CD8-positive, alpha-beta memory T cell (primary cell): ENCODE data around the gene TRPM3. TPM values are rescaled to one million over a fixed set of nuclear protein-coding genes. Genes with fewer than 3 reads are reported as not detected.
A peak's percentile ranks its signal among the peaks of the same experiment; 100 is the strongest.

Source experiments
- CTCF ChIA-PET: fragments of 350-600 bp; sonication (Branson Sonifier 250); formaldehyde crosslinking; loops from one replicate; lab custom pipeline; 2021; ENCODE audit warnings: antibody characterized with exemption; lab: Charles Lee
- POLR2A ChIA-PET: fragments of 350-600 bp; sonication (Branson Sonifier 250); formaldehyde crosslinking; loops from one replicate; lab custom pipeline; 2021; ENCODE audit warnings: antibody characterized with exemption; lab: Charles Lee
- DNase-seq, 5 donors: peaks; one replicate each; pipeline versions ENCODE4 v3.0.0 to v3.0.0-alpha.2; 2020 to 2022; ENCODE audit warnings: mixed read lengths in 1 of 5
- H3K27ac ChIP-seq: one replicate; pipeline ENCODE4 v1.7.0; 2013; ENCODE audit warnings: low read depth, mild to moderate bottlenecking, low read length, moderate library complexity
- H3K27me3 ChIP-seq: 2 replicates; pipeline ENCODE4 v1.7.0; 2013; ENCODE audit warnings: low read length, mild to moderate bottlenecking; ENCODE audit not compliant: insufficient read depth, poor library complexity, severe bottlenecking
- H3K36me3 ChIP-seq: 2 replicates; pipeline ENCODE4 v1.7.0; 2013; ENCODE audit warnings: mild to moderate bottlenecking, low read length, moderate library complexity; ENCODE audit not compliant: insufficient read depth
- H3K4me1 ChIP-seq: 2 replicates; pipeline ENCODE4 v1.7.0; 2013; ENCODE audit warnings: mild to moderate bottlenecking, low read length, moderate library complexity; ENCODE audit not compliant: insufficient read depth
- H3K4me3 ChIP-seq: 2 replicates; pipeline ENCODE4 v1.7.0; 2013; ENCODE audit warnings: mild to moderate bottlenecking, low read length
- H3K9me3 ChIP-seq: 2 replicates; pipeline ENCODE4 v1.7.0; 2013; ENCODE audit warnings: mild to moderate bottlenecking, low read length
- H3K27ac Mint-ChIP-seq, 8 donors: one replicate each; pipeline ENCODE4 v1.8.0; 2020 to 2021; ENCODE audit warnings: mixed read lengths in 8 of 8, mild to moderate bottlenecking in 6 of 8, inconsistent platforms in 3 of 8, moderate library complexity in 3 of 8
- H3K27me3 Mint-ChIP-seq, 2 donors: one replicate each; pipeline ENCODE4 v1.8.0; 2020 to 2021; ENCODE audit warnings: mixed read lengths in 2 of 2, mild to moderate bottlenecking in 1 of 2, moderate library complexity in 1 of 2
- H3K36me3 Mint-ChIP-seq, 3 donors: one replicate each; pipeline ENCODE4 v1.8.0; 2020 to 2021; ENCODE audit warnings: mixed read lengths in 3 of 3, inconsistent platforms in 1 of 3, mild to moderate bottlenecking in 1 of 3
- H3K4me1 Mint-ChIP-seq, 3 donors: one replicate each; pipeline ENCODE4 v1.8.0; 2020 to 2021; ENCODE audit warnings: mixed read lengths in 3 of 3, inconsistent platforms in 1 of 3, mild to moderate bottlenecking in 1 of 3
- H3K4me3 Mint-ChIP-seq, 7 donors: one replicate each; pipeline ENCODE4 v1.8.0; 2020 to 2021; ENCODE audit warnings: mixed read lengths in 7 of 7, mild to moderate bottlenecking in 6 of 7, moderate library complexity in 4 of 7, inconsistent platforms in 2 of 7
- H3K9me3 Mint-ChIP-seq, 5 donors: one replicate each; pipeline ENCODE4 v1.8.0; 2020 to 2022; ENCODE audit warnings: mixed read lengths in 5 of 5, mild to moderate bottlenecking in 3 of 5, moderate library complexity in 2 of 5, inconsistent platforms in 1 of 5
- polyA plus RNA-seq: library from polyadenylated mRNA; unstranded; fragments of 300-500 nt; fragmentation: Illumina TruSeq; gene quantifications from one replicate; pipeline ENCODE4 v1.2.3, GENCODE V29; 2021
- total RNA-seq, 2 experiments: library from RNA; stranded (reverse); gene quantifications; one replicate each; pipeline ENCODE4 v1.2.3, GENCODE V29; 2021

Gene TRPM3
- total and polyA plus RNA-seq, 3 experiments from 2014 or later: not detected

GRCh38 chr9:70492319-70492777 is 629.1 kb downstream of the TRPM3 start:
- Histone ChIP-seq H3K36me3 (no peaks in the 10 kb centered on the region), H3K9me3 (no peaks in the 10 kb centered on the region), H3K4me3 (no peak overlapping the region), H3K27me3 (no peaks in the 10 kb centered on the region), H3K27ac (no peak overlapping the region), H3K4me1 (peaks cover 5% of the 10 kb centered on the region)
- H3K27ac Mint-ChIP-seq: peak overlapping the region in 1 of 8 donors; percentile 14
- peaks cover 12 to 22% (median 21%) of the 10 kb centered on the region in 3 donors for H3K4me1 Mint-ChIP-seq
- DNase-seq: no peak
- CTCF ChIA-PET: no interaction called here
- no peaks in the 10 kb centered on the region for H3K9me3 Mint-ChIP-seq
- peak overlapping the region in 3 of 7 donors; percentile 24 to 71 (median 28) for H3K4me3 Mint-ChIP-seq
- H3K27me3 Mint-ChIP-seq: peaks cover 0 to 4% of the 10 kb centered on the region in 2 donors
- H3K36me3 Mint-ChIP-seq: peaks cover 0 to under 1% (median 0%) of the 10 kb centered on the region in 3 donors
- POLR2A ChIA-PET: interaction anchor here (0.6 kb wide), 1 partner anchor 70 kb away, joined by 7 read pairs; no protein-coding TSS in a partner anchor

- DNase-seq: no peak
- ChIA-PET CTCF (interaction anchor here (0.6 kb wide), 1 partner anchor 65 kb away, joined by 3 read pairs; no protein-coding TSS in a partner anchor), POLR2A (interaction anchor here (0.6 kb wide), 1 partner anchor 70 kb away, joined by 7 read pairs; no protein-coding TSS in a partner anchor)
- Mint-ChIP-seq H3K27ac (no peak overlapping the region), H3K4me3 (peak overlapping the region in 3 of 7 donors; percentile 24 to 71 (median 28)), H3K4me1 (peaks cover 12 to 22% (median 21%) of the 10 kb centered on the region in 3 donors), H3K36me3 (no peaks in the 10 kb centered on the region), H3K9me3 (no peaks in the 10 kb centered on the region), H3K27me3 (peaks cover 0 to 4% of the 10 kb centered on the region in 2 donors)
- Histone ChIP-seq H3K4me1 (peaks cover 5% of the 10 kb centered on the region), H3K27ac (no peak overlapping the region), H3K9me3 (no peaks in the 10 kb centered on the region), H3K4me3 (no peak overlapping the region), H3K36me3 (no peaks in the 10 kb centered on the region), H3K27me3 (no peaks in the 10 kb centered on the region)
These were observed 629.7 kb downstream of the TRPM3 start for GRCh38 chr9:70491426-70492318.

GRCh38 chr9:70490478-70490877 is 630.9 kb downstream of the TRPM3 start:
- H3K36me3 ChIP-seq: no peaks in the 10 kb centered on the region
- no peak overlapping the region for H3K27ac ChIP-seq
- Mint-ChIP-seq H3K27ac (peak overlapping the region in 1 of 8 donors; percentile 29), H3K4me3 (no peak overlapping the region), H3K27me3 (no peaks in the 10 kb centered on the region), H3K9me3 (no peaks in the 10 kb centered on the region), H3K36me3 (no peaks in the 10 kb centered on the region), H3K4me1 (peaks cover 12 to 22% (median 21%) of the 10 kb centered on the region in 3 donors)
- H3K4me3 ChIP-seq: no peak overlapping the region
- no peak for DNase-seq
- H3K4me1 ChIP-seq: peaks cover 5% of the 10 kb centered on the region
- no peaks in the 10 kb centered on the region for H3K9me3 ChIP-seq
- no peaks in the 10 kb centered on the region for H3K27me3 ChIP-seq
- ChIA-PET CTCF (no interaction called here), POLR2A (no interaction called here)

DNA sequence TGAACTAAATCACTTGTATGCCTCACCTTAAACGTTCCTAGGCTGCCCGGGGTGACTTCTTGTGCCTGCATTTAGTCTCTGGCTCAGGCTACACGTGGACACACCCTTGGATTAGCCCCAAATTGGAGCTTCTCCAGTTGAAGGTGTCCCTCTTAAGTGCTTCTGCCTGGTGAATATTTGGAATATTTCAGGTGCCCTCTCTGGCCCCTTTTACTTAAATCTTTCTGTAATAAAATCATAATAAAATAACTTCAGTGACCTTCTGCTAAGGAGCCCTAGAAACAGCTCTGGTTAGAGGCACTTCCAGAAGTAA is 632.7 kb downstream of the TRPM3 start:
- no peaks in the 10 kb centered on the region for H3K9me3 Mint-ChIP-seq
- POLR2A ChIA-PET: no interaction called here
- H3K4me3 Mint-ChIP-seq: no peak overlapping the region
- Histone ChIP-seq H3K4me1 (peaks cover 5% of the 10 kb centered on the region), H3K36me3 (no peaks in the 10 kb centered on the region), H3K27me3 (no peaks in the 10 kb centered on the region), H3K4me3 (no peak overlapping the region), H3K27ac (no peak overlapping the region), H3K9me3 (no peaks in the 10 kb centered on the region)
- no peak overlapping the region for H3K27ac Mint-ChIP-seq
- CTCF ChIA-PET: interaction anchor here (0.8 to 3.4 kb wide), 3 partner anchors 68 to 137 kb away, joined by 3 to 11 read pairs (median 6); no protein-coding TSS in a partner anchor
- H3K27me3 Mint-ChIP-seq: no peaks in the 10 kb centered on the region
- peaks cover 10 to 19% (median 18%) of the 10 kb centered on the region in 3 donors for H3K4me1 Mint-ChIP-seq
- DNase-seq: no peak
- no peaks in the 10 kb centered on the region for H3K36me3 Mint-ChIP-seq

- DNase-seq: no peak
- H3K4me3 Mint-ChIP-seq: no peak overlapping the region
- no peak overlapping the region for H3K4me3 ChIP-seq
- no peaks in the 10 kb centered on the region for H3K36me3 Mint-ChIP-seq
- H3K36me3 ChIP-seq: no peaks in the 10 kb centered on the region
- peaks cover 10 to 18% (median 17%) of the 10 kb centered on the region in 3 donors for H3K4me1 Mint-ChIP-seq
- H3K9me3 ChIP-seq: no peaks in the 10 kb centered on the region
- no peaks in the 10 kb centered on the region for H3K9me3 Mint-ChIP-seq
- POLR2A ChIA-PET: no interaction called here
- no peak overlapping the region for H3K27ac Mint-ChIP-seq
- CTCF ChIA-PET: interaction anchor here (0.8 to 3.4 kb wide), 3 partner anchors 67 to 137 kb away, joined by 3 to 11 read pairs (median 6); no protein-coding TSS in a partner anchor
- H3K27me3 ChIP-seq: no peaks in the 10 kb centered on the region
- H3K27me3 Mint-ChIP-seq: peaks cover 0 to 5% of the 10 kb centered on the region in 2 donors
- no peak overlapping the region for H3K27ac ChIP-seq
- peaks cover 5% of the 10 kb centered on the region for H3K4me1 ChIP-seq
These were observed 633.2 kb downstream of the TRPM3 start for GRCh38 chr9:70488098-70488792.

GRCh38 chr9:70486127-70486526 is 635.3 kb downstream of the TRPM3 start:
- Histone ChIP-seq H3K36me3 (no peaks in the 10 kb centered on the region), H3K9me3 (no peaks in the 10 kb centered on the region), H3K4me3 (no peak overlapping the region), H3K27me3 (no peaks in the 10 kb centered on the region), H3K27ac (peak overlapping the region; percentile 57), H3K4me1 (no peaks in the 10 kb centered on the region)
- Mint-ChIP-seq H3K27ac (no peak overlapping the region), H3K27me3 (peaks cover 0 to 11% of the 10 kb centered on the region in 2 donors), H3K9me3 (no peaks in the 10 kb centered on the region), H3K36me3 (no peaks in the 10 kb centered on the region), H3K4me3 (no peak overlapping the region), H3K4me1 (peaks cover 0 to under 1% (median 0%) of the 10 kb centered on the region in 3 donors)
- no peak for DNase-seq
- POLR2A ChIA-PET: no interaction called here
- CTCF ChIA-PET: interaction anchor here (1.3 to 3.4 kb wide), 2 partner anchors 11 to 116 kb away, joined by 3 to 11 read pairs; no protein-coding TSS in a partner anchor

DNA sequence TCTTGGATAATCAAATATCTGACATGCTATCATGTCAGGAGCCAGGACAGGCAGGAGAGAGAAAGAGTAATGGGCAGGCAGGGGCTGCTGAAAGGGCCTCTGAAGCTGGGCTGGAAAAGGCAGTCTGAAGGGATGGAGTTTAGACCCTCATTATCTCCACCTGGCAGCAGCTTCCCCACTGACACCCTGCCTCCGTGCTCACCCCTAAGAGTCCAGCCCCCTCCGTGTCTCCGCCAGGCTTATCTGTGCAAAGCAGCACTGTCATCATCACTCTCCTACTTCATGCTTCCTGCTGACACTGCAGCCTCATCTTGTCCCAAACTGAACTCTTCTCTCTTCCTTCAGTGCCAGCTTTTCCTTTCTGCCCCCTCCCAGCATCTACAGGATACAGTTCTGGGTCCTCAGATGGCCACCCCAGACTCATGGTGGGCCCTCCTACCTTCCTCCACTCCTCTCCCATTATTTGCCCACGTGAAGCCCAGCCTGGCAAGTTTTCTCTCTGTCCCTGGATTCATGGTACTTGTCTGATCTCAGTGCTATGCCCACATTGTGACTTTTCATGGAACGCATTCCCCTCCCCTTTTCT is 636.1 kb downstream of the TRPM3 start:
- H3K27me3 ChIP-seq: no peaks in the 10 kb centered on the region
- no peak for DNase-seq
- Mint-ChIP-seq H3K27ac (peak overlapping the region in 1 of 8 donors; percentile 48), H3K27me3 (peaks cover 0 to 11% of the 10 kb centered on the region in 2 donors), H3K9me3 (no peaks in the 10 kb centered on the region), H3K4me3 (no peak overlapping the region), H3K4me1 (no peaks in the 10 kb centered on the region), H3K36me3 (no peaks in the 10 kb centered on the region)
- no peak overlapping the region for H3K4me3 ChIP-seq
- peak overlapping the region; percentile 57 for H3K27ac ChIP-seq
- no peaks in the 10 kb centered on the region for H3K4me1 ChIP-seq
- H3K9me3 ChIP-seq: no peaks in the 10 kb centered on the region
- CTCF ChIA-PET: interaction anchor here (0.6 to 3.4 kb wide), 10 partner anchors 9 to 144 kb away, joined by 3 to 11 read pairs (median 4); partner anchors contain the start of gene KLF9
- POLR2A ChIA-PET: interaction anchor here (1.5 kb wide), 1 partner anchor 64 kb away, joined by 4 read pairs; no protein-coding TSS in a partner anchor
- no peaks in the 10 kb centered on the region for H3K36me3 ChIP-seq
